ENCODE results near the gene KCNMB2. TPM values are rescaled to one million over a fixed set of nuclear protein-coding genes. Genes with fewer than 3 reads are reported as not detected.
A peak's percentile ranks its signal among the peaks of the same experiment; 100 is the strongest.

KCNMB2 gene
- total and polyA plus RNA-seq, 8 donors: 0.48 to 3.7 (median 1.8) TPM; not detected in 4

DNA sequence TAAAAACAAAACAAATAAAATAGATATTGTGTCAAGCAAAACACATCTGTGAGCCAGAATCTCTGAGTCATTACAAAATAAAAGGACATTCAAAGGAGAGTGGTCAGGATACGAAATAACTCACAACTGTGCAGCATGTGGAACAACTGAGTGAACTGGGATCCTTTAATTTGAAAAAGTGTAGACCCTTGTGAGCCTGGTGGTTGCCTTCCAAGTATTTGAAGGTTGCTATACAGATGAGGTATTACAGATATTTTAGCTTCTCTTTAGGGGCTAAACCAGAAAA lies 26.7 kb downstream of the KCNMB2 start:
- H3K4me1 ChIP-seq: no peaks in the 10 kb centered on the region
- TF ChIP-seq, protein P1, sequence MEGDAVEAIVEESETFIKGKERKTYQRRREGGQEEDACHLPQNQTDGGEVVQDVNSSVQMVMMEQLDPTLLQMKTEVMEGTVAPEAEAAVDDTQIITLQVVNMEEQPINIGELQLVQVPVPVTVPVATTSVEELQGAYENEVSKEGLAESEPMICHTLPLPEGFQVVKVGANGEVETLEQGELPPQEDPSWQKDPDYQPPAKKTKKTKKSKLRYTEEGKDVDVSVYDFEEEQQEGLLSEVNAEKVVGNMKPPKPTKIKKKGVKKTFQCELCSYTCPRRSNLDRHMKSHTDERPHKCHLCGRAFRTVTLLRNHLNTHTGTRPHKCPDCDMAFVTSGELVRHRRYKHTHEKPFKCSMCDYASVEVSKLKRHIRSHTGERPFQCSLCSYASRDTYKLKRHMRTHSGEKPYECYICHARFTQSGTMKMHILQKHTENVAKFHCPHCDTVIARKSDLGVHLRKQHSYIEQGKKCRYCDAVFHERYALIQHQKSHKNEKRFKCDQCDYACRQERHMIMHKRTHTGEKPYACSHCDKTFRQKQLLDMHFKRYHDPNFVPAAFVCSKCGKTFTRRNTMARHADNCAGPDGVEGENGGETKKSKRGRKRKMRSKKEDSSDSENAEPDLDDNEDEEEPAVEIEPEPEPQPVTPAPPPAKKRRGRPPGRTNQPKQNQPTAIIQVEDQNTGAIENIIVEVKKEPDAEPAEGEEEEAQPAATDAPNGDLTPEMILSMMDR (IDR thresholded peaks at IDR 0.05): no peak
- TF ChIP-seq POLR2AphosphoS5 (IDR thresholded peaks at IDR 0.05): no peak
- no peak for TF ChIP-seq EP300 (IDR thresholded peaks at IDR 0.05)
- no peak for TF ChIP-seq POLR2A (IDR thresholded peaks at IDR 0.05)
- H3K4me3 ChIP-seq: no peak overlapping the region
- intact Hi-C loops (cut with DNase I; ENCODE audit: low total_unique reads): no loop called here
- no peaks in the 10 kb centered on the region for H3K27me3 ChIP-seq
- WGBS, 5 donors: 46 to 84% (median 56%) methylated on average over 1 of the region's 1 CpG
- H3K9me3 ChIP-seq: no peaks in the 10 kb centered on the region
- H3K27ac ChIP-seq: no peak overlapping the region
- H3K36me3 ChIP-seq: no peaks in the 10 kb centered on the region
- no peak for DNase-seq

DNA sequence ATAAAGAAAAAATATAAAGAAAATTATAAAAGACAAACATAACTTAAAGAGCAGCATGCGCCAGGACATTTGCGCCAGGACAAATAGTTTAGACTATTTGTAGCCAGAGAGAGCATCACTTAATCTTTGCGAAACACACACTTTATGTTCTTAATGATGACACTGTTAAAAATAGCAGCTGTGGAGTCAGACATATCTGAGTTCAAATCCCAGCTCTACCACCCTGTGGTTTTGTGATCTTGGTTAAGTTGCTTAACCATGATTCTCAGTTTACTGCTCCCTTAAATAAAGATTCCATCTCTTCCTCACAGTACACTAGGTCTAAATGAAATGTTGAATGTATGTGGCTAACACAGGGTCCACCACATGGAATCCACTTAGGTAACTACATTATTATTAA lies 31.4 kb downstream of the KCNMB2 start:
- WGBS, 5 donors: 92 to 98% (median 97%) methylated on average over 3 of the region's 3 CpGs
- no peak for DNase-seq
- intact Hi-C loops (cut with DNase I; ENCODE audit: low total_unique reads): no loop called here
- no peak overlapping the region for H3K27ac ChIP-seq
- no peaks in the 10 kb centered on the region for H3K36me3 ChIP-seq
- H3K4me1 ChIP-seq: no peaks in the 10 kb centered on the region
- TF ChIP-seq EP300 (IDR thresholded peaks at IDR 0.05) (no peak), POLR2AphosphoS5 (IDR thresholded peaks at IDR 0.05) (no peak), POLR2A (IDR thresholded peaks at IDR 0.05) (no peak)
- TF ChIP-seq, protein P1 (IDR thresholded peaks at IDR 0.05): no peak
- no peak overlapping the region for H3K4me3 ChIP-seq
- H3K9me3 ChIP-seq: no peaks in the 10 kb centered on the region
- H3K27me3 ChIP-seq: no peaks in the 10 kb centered on the region

DNA sequence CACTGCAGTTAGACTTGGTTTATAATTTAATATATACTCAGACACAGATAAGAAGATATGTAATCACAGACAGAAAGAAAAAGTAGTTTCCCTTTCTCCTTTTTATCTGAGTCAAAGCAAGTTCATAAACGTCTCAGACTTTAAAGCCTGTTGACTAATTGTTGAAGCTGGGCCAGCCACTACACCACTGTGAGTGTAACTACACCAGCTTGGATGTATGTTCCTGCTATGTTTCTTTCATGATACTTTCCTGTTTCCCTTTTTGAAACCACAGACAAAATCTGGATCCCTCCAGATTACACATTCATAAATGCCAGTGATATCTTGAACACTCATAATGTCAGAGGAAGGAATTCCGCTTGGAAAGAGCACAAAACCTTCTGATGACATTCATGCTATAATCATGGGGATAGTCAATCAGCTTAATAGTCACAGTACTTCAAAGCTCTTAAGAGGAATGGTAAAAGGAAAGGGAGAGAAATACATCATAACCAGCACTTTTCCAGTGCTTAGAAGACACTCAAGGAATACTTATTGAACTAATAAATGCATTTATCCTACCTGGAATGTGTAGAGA lies 32.0 kb downstream of the KCNMB2 start:
- Histone ChIP-seq H3K4me1 (no peaks in the 10 kb centered on the region), H3K27me3 (no peaks in the 10 kb centered on the region), H3K4me3 (no peak overlapping the region), H3K27ac (no peak overlapping the region), H3K9me3 (no peaks in the 10 kb centered on the region), H3K36me3 (no peaks in the 10 kb centered on the region)
- no peak for TF ChIP-seq POLR2A (IDR thresholded peaks at IDR 0.05)
- TF ChIP-seq EP300 (IDR thresholded peaks at IDR 0.05): no peak
- no peak for TF ChIP-seq POLR2AphosphoS5 (IDR thresholded peaks at IDR 0.05)
- TF ChIP-seq, protein P1 (IDR thresholded peaks at IDR 0.05): no peak
- intact Hi-C loops (cut with DNase I; ENCODE audit: low total_unique reads): no loop called here
- 38 to 47% (median 43%) methylated on average over 2 of the region's 2 CpGs for WGBS, 5 donors
- peak in 1 of 2 donors; percentile 13 for DNase-seq

DNA sequence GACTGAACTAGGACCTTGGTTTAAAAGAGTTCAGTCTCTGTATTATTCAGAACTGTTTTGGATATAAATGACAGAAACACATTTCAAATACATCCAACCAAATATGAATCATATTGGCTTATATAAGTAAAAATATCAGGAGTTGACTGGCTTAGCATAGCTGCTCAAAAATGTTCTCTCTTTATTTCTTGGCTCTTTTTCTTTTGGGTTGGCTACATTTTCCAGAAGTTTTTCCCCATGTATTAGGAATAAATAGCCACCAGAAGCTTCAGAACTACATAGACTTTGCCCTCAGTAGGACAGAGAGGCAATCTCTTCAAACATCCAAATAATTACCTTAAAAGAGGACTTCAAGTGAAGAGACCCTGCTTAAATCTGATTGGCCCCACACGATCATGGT lies 32.7 kb downstream of the KCNMB2 start:
- no peak overlapping the region for H3K27ac ChIP-seq
- H3K36me3 ChIP-seq: no peaks in the 10 kb centered on the region
- no peaks in the 10 kb centered on the region for H3K9me3 ChIP-seq
- intact Hi-C loops (cut with DNase I; ENCODE audit: low total_unique reads): no loop called here
- 59 to 85% (median 82%) methylated on average over 1 of the region's 1 CpG for WGBS, 5 donors
- H3K4me3 ChIP-seq: no peak overlapping the region
- no peaks in the 10 kb centered on the region for H3K27me3 ChIP-seq
- no peaks in the 10 kb centered on the region for H3K4me1 ChIP-seq
- TF ChIP-seq EP300 (IDR thresholded peaks at IDR 0.05) (no peak), POLR2A (IDR thresholded peaks at IDR 0.05) (no peak), POLR2AphosphoS5 (IDR thresholded peaks at IDR 0.05) (no peak)
- TF ChIP-seq, protein P1 (IDR thresholded peaks at IDR 0.05): no peak
- DNase-seq: no peak

All from stomach (tissue), 9 donors.